ENCODE measurements around the gene PER1. TPM values are rescaled to one million over a fixed set of nuclear protein-coding genes. Genes with fewer than 3 reads are reported as not detected.

Gene PER1
- total RNA-seq, 1 experiment from 2014 or later: 36.5 TPM

DNA sequence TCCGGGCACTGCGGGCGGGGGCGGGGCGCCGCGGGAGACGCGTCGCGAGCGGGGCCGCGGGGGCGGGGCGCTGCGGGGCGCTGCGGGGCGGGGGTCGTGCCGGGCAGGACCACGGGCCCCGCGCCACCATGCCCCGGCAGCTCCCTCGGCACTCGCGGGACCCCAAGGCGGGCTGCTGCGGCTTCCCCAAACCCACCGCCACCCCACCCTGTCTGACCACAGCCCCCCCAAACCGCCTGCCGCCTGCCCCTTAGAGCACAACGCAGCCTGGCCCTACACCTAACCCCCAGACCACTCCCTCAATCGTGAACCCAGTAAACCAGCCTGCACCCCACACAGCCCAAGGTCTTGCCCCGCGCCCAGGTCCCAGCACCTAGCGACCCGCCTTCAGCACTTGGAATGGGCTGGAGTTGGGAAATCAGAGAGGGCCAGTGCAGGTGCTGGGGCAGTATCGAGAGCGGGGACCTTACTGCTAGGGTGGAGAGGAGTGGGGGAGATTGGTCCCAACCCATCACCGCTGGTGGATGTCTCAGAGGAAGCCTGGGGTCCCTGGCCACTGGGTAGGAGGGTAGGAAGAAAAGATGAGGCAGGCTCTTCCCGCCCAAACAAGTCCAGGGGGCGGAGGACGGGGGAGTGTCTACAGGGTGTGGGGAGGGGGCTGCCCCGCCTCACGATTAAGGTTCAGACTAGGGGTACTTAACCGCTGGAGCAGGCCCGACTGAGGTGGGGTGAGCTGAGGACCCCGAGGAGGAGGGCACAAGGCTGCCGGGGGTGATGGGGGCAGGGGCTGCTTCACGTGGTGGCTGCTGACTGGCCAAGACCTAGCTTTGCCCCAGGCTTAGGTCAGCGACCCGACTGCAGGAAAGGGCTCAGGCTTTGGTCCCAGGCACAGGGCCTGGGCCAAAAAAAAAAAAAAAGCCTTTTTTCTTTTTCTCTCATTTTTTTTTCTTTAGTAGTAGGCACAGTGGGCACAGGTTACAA lies 11.1 kb upstream of the PER1 start:
- Histone ChIP-seq H4K20me1 (ENCODE audit: control insufficient read depth, insufficient read depth, insufficient read length) (no peaks in the 10 kb centered on the region), H3K79me1 (ENCODE audit: insufficient read depth, low read depth, low read length, poor library complexity, severe bottlenecking) (no peaks in the 10 kb centered on the region), H3K9ac (ENCODE audit: extremely low read depth, insufficient read length, low read length) (peak overlapping the region; percentile 89), H2BK15ac (ENCODE audit: low read depth, low read length) (no peak overlapping the region), H2BK120ac (ENCODE audit: low read depth, low read length, poor library complexity, severe bottlenecking) (peak overlapping the region; percentile 62), H2BK20ac (ENCODE audit: low read depth, low read length, poor library complexity, severe bottlenecking) (no peak overlapping the region), H2AK5ac (ENCODE audit: insufficient read length, low read length) (no peak overlapping the region), H4K91ac (ENCODE audit: insufficient read length, low read depth, low read length) (no peak overlapping the region), H3K18ac (ENCODE audit: insufficient read length, low read depth, low read length) (peak overlapping the region; percentile 97), H2BK5ac (ENCODE audit: insufficient read length, low read length) (peak overlapping the region; percentile 79), H3K79me2 (ENCODE audit: insufficient read depth, low read length) (no peaks in the 10 kb centered on the region), H3K4ac (ENCODE audit: low read depth, low read length) (peak overlapping the region; percentile 20; the same call in 1 of the 2 replicates), H3K23ac (ENCODE audit: insufficient read length, low read depth, low read length) (peak overlapping the region; percentile 57), H3K23me2 (ENCODE audit: insufficient read length, low read depth, low read length, poor library complexity, severe bottlenecking) (peaks cover 13% of the 10 kb centered on the region), H3K27ac (ENCODE audit: insufficient read length, low read depth, low read length) (peak overlapping the region; percentile 62), H4K5ac (ENCODE audit: insufficient read length, low read depth, low read length) (peak overlapping the region; percentile 93), H2BK12ac (ENCODE audit: insufficient read length, low read depth, low read length) (peak overlapping the region; percentile 83), H4K8ac (replicated peaks; ENCODE audit: insufficient read length, low read depth, low read length) (no peak overlapping the region), H3K4me1 (ENCODE audit: insufficient read depth, low read length) (peaks cover 3% of the 10 kb centered on the region; the same call in 1 of the 2 replicates), H2AFZ (ENCODE audit: low read length) (no peak overlapping the region), H3K56ac (ENCODE audit: insufficient read length, low read depth, low read length) (no peak overlapping the region), H3K4me2 (ENCODE audit: insufficient read depth, insufficient read length, low read length) (peak overlapping the region; percentile 51), H3K9me3 (ENCODE audit: control insufficient read depth, low read depth, low read length) (no peaks in the 10 kb centered on the region), H3K14ac (ENCODE audit: insufficient read depth, low read length) (peak overlapping the region; percentile 93), H3K27me3 (ENCODE audit: insufficient read depth, low read length) (no peaks in the 10 kb centered on the region), H3T11ph (ENCODE audit: low read length) (no peak overlapping the region)
- peaks cover 10 to 26% (median 22%) of the 10 kb centered on the region in 3 experiments for H3K36me3 Mint-ChIP-seq (ENCODE audit: insufficient read depth in 1 of 3, low read depth in 3 of 3)
- peak overlapping the region; percentile 86 to 95 for H3K4me3 Mint-ChIP-seq
- no peaks in the 10 kb centered on the region for H3K27me3 Mint-ChIP-seq (ENCODE audit: low read depth)
- DNase-seq: peak; percentile 95
- TF ChIP-seq, protein P1, sequence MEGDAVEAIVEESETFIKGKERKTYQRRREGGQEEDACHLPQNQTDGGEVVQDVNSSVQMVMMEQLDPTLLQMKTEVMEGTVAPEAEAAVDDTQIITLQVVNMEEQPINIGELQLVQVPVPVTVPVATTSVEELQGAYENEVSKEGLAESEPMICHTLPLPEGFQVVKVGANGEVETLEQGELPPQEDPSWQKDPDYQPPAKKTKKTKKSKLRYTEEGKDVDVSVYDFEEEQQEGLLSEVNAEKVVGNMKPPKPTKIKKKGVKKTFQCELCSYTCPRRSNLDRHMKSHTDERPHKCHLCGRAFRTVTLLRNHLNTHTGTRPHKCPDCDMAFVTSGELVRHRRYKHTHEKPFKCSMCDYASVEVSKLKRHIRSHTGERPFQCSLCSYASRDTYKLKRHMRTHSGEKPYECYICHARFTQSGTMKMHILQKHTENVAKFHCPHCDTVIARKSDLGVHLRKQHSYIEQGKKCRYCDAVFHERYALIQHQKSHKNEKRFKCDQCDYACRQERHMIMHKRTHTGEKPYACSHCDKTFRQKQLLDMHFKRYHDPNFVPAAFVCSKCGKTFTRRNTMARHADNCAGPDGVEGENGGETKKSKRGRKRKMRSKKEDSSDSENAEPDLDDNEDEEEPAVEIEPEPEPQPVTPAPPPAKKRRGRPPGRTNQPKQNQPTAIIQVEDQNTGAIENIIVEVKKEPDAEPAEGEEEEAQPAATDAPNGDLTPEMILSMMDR (conservative IDR thresholded peaks at IDR 0.05): no peak
- H3K9me3 Mint-ChIP-seq: no peaks in the 10 kb centered on the region
- peak overlapping the region; percentile 98 to 100 (median 99) for H3K27ac Mint-ChIP-seq
- peaks cover 38 to 44% of the 10 kb centered on the region in 2 experiments for H3K4me1 Mint-ChIP-seq
- no CpG with 5 or more reads among the region's 55 CpGs for WGBS (ENCODE audit: extremely low coverage, insufficient read length, low lambda C conversion rate)
